ENCODE measurements around the gene SMG7. TPM values are rescaled to one million over a fixed set of nuclear protein-coding genes. Genes with fewer than 3 reads are reported as not detected.
A peak's percentile ranks its signal among the peaks of the same experiment; 100 is the strongest.

The SMG7 gene
- total and polyA plus RNA-seq, 10 of the 15 experiments (the other 5 are each of a cell fraction or from before 2014, with no cell fraction given), result 9.5 to 65.4 (median 42.7) TPM

DNA sequence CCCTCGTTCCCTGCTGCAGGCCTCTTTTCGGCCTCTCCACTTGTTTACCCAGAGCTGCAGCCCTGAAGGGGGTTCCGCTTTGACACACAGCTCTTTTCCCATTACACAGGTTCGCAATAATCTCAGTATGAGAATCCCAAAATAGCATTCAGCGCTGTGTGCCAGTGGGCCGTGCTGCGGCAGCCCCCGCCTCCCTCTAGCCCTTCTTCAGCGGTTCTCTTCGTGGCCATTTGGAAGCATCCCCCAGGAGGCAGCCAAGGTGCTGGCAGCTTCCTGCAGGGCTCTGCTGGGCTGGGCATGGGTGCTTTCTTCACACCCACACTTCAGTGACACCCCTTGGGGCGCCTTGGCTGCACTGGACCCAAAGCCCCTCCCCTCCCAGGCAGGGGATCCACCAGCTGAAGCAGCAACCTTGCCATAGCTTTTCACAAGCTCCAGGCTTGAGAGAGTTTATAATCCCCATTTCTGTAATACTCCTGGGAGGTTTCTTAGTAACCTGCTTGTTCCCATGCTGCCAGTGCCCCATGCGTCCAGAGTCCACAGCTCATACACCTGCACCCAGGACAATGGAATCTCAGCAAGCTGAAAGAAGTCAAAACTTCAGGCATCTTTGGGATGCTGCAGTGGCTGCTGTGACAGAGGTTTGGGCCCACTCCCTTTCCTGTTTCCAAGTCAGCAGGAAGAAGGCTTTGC lies 109.9 kb downstream of the SMG7 start:
- TF ChIP-seq RCOR1 (conservative IDR thresholded peaks at IDR 0.05; ENCODE audit: low read depth, low read length) (no peak), RELA (IDR thresholded peaks at IDR 0.05; ENCODE audit: borderline replicate concordance, partially characterized antibody) (no peak), RBBP5 (conservative IDR thresholded peaks at IDR 0.05) (no peak), SMAD1 (IDR thresholded peaks at IDR 0.05; ENCODE audit: low read depth, partially characterized antibody) (no peak), NFYA (IDR thresholded peaks at IDR 0.05; ENCODE audit: borderline replicate concordance, low read depth, low read length) (no peak), MXI1 (IDR thresholded peaks at IDR 0.05; ENCODE audit: low read depth, low read length) (no peak), ZNF622 (IDR thresholded peaks at IDR 0.05) (no peak)
- TF ChIP-seq, protein P1, sequence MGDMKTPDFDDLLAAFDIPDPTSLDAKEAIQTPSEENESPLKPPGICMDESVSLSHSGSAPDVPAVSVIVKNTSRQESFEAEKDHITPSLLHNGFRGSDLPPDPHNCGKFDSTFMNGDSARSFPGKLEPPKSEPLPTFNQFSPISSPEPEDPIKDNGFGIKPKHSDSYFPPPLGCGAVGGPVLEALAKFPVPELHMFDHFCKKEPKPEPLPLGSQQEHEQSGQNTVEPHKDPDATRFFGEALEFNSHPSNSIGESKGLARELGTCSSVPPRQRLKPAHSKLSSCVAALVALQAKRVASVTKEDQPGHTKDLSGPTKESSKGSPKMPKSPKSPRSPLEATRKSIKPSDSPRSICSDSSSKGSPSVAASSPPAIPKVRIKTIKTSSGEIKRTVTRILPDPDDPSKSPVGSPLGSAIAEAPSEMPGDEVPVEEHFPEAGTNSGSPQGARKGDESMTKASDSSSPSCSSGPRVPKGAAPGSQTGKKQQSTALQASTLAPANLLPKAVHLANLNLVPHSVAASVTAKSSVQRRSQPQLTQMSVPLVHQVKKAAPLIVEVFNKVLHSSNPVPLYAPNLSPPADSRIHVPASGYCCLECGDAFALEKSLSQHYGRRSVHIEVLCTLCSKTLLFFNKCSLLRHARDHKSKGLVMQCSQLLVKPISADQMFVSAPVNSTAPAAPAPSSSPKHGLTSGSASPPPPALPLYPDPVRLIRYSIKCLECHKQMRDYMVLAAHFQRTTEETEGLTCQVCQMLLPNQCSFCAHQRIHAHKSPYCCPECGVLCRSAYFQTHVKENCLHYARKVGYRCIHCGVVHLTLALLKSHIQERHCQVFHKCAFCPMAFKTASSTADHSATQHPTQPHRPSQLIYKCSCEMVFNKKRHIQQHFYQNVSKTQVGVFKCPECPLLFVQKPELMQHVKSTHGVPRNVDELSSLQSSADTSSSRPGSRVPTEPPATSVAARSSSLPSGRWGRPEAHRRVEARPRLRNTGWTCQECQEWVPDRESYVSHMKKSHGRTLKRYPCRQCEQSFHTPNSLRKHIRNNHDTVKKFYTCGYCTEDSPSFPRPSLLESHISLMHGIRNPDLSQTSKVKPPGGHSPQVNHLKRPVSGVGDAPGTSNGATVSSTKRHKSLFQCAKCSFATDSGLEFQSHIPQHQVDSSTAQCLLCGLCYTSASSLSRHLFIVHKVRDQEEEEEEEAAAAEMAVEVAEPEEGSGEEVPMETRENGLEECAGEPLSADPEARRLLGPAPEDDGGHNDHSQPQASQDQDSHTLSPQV (IDR thresholded peaks at IDR 0.05), result no peak
- no peak overlapping the region for H3K9ac ChIP-seq (ENCODE audit: control insufficient read depth, insufficient read depth, low read length)
- H3K79me2 ChIP-seq (ENCODE audit: control insufficient read depth, insufficient read depth, low read length), result no peaks in the 10 kb centered on the region

More for the DNA sequence above, 109.9 kb downstream of the SMG7 start:
- in situ Hi-C loops (cut with MboI), result no loop called here
- ChIA-PET SMC1A (ENCODE audit: uncharacterized antibody, unreplicated experiment) (interaction anchor here (0.7 to 1.3 kb wide), 14 partner anchors 8 to 104 kb away, joined by 3 to 6 read pairs (median 3); no protein-coding TSS in a partner anchor), CTCF (interaction anchor here (0.9 to 4.1 kb wide), 6 partner anchors 22 to 52 kb away, joined by 3 to 13 read pairs (median 3); no protein-coding TSS in a partner anchor), POLR2A (interaction anchor here (0.8 to 1.4 kb wide), 3 partner anchors 12 to 16 kb away, joined by 3 read pairs; no protein-coding TSS in a partner anchor), RAD21 (ENCODE audit: unreplicated experiment) (interaction anchor here (0.7 to 1.3 kb wide), 4 partner anchors 23 to 41 kb away, joined by 3 to 9 read pairs (median 3); no protein-coding TSS in a partner anchor)
- Histone ChIP-seq H3K4me2 (ENCODE audit: control insufficient read depth, insufficient read depth) (no peak overlapping the region), H3K27me3 (replicated peaks in 1 of 2; ENCODE audit: control insufficient read depth in 2 of 2, insufficient read depth in 2 of 2, low read length in 1 of 2) (no peaks in the 10 kb centered on the region), H3K36me3 (ENCODE audit: control insufficient read depth in 2 of 2, insufficient read depth in 2 of 2, low read length in 1 of 2) (peaks cover 3 to 13% of the 10 kb centered on the region in 2 experiments; a peak in 2 of 4 replicates), H3K4me3 (no peak overlapping the region), H3K9me3 (replicated peaks; ENCODE audit: control insufficient read depth, insufficient read depth, low read length) (no peaks in the 10 kb centered on the region), H3K4me1 (ENCODE audit: control insufficient read depth, insufficient read depth, low read length) (peaks cover 7% of the 10 kb centered on the region), H4K20me1 (ENCODE audit: control insufficient read depth, insufficient read depth) (no peaks in the 10 kb centered on the region), H2AFZ (ENCODE audit: control insufficient read depth, low read depth, low read length) (no peak overlapping the region), H3K27ac (ENCODE audit: control insufficient read depth, insufficient read depth) (no peak overlapping the region)
- intact Hi-C loops (cut with micrococcal nuclease; ENCODE audit: unreplicated experiment), result no loop called here
- DNase-seq (ENCODE audit: low read depth, low spot score) (no peak), FAIRE-seq (no peak), ATAC-seq (peak; percentile 38)
- 94% methylated on average over 11 of the region's 12 CpGs for WGBS (ENCODE audit: insufficient coverage, insufficient replicate concordance, low lambda C conversion rate, missing lambda C conversion rate)
- no TSS peak for BruUV-seq (replicated peaks)

Measured in GM12878 (cell line).